ENCODE measurements around the gene PAQR3.

DNA sequence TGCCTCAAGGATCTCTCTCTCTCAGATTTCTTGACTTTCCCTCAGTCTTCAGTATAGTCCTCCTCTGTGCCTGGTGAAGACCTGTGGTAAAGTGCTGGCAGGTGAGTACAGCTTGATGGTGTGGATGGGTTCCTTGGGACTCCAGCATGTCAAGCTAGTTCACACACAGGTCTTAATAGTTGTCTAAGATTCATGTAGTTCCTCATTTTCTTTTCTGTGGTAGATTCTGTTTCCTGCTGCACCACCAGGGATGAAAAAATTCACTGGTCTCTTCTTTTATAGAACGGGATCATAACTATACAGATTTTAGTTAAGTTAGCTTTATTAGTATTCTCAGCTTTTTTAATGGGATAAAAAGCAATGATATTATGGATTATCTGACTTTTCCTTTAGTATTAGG, 32.5 kb upstream of the PAQR3 start:
- TF ChIP-seq, protein P1, sequence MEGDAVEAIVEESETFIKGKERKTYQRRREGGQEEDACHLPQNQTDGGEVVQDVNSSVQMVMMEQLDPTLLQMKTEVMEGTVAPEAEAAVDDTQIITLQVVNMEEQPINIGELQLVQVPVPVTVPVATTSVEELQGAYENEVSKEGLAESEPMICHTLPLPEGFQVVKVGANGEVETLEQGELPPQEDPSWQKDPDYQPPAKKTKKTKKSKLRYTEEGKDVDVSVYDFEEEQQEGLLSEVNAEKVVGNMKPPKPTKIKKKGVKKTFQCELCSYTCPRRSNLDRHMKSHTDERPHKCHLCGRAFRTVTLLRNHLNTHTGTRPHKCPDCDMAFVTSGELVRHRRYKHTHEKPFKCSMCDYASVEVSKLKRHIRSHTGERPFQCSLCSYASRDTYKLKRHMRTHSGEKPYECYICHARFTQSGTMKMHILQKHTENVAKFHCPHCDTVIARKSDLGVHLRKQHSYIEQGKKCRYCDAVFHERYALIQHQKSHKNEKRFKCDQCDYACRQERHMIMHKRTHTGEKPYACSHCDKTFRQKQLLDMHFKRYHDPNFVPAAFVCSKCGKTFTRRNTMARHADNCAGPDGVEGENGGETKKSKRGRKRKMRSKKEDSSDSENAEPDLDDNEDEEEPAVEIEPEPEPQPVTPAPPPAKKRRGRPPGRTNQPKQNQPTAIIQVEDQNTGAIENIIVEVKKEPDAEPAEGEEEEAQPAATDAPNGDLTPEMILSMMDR (IDR thresholded peaks at IDR 0.05) = no peak
- no peak for TF ChIP-seq POLR2A (IDR thresholded peaks at IDR 0.05; ENCODE audit: low read depth)
